ENCODE data around the gene QRFP. TPM values are rescaled to one million over a fixed set of nuclear protein-coding genes. Genes with fewer than 3 reads are reported as not detected.
"Not testable (repeated sequence)": the region's sequence is repeated elsewhere in the genome, so short reads cannot be mapped to it uniquely, and the experiment has no call there.

Gene QRFP
- total RNA-seq, 2 donors from 2014 or later: not detected

GRCh38 chr9:130922893-130923610 lies 26.4 kb upstream of the QRFP start:
- intact Hi-C loops (cut with DNase I): no loop called here
- no peak for ATAC-seq
- DNase-seq: no peak

DNA sequence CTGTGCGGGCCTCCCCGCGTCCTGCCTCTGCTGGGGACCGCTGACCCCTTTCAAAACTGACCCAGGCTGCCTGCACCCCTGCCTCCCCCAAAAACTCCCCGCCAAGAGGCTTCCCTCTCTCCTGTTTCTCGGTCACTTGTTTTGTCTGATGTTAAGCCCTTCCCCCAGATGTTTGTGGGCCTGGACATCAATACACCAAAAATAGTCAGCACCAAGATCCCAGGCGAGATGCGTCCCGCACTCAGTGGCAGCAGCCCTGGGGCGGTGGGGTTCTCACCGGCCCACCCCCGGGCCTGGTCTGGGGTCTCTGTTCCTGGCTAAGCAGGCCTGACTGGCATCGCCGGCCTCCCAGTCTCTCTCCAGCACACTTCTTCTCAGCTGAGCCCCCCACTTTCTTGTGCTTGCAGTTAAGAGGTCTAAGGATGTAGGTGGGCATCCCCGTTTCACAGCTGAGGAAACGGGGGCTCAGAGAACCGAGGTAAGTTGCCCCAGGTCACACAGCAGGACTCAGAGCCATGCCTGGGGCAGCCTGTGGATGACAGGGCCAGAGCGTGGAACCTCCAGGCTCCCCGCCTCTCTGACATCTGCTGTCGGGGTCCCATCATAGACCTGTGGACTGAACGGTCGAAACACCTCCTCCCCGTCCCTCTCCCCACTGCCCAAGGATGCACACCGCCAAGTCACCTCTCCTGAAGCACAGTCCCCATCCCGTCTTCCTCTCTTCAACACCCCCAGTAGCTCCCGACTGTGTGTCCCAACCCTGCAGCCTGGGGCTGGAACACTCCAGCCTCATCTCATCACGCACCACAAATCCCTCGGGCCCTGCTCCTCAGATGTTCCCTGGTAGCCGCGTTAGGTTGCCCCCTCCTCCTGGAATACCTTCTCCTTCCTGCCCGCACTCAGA lies 25.6 kb upstream of the QRFP start:
- ATAC-seq (no peak), DNase-seq (no peak)
- intact Hi-C loops (cut with DNase I): no loop called here

GRCh38 chr9:130921300-130921988 lies 24.8 kb upstream of the QRFP start:
- no peak for ATAC-seq
- intact Hi-C loops (cut with DNase I): no loop called here
- DNase-seq: no peak

GRCh38 chr9:130920762-130921299 lies 24.2 kb upstream of the QRFP start:
- intact Hi-C loops (cut with DNase I): no loop called here
- DNase-seq (no peak), ATAC-seq (no peak)

GRCh38 chr9:130920233-130920632 lies 23.6 kb upstream of the QRFP start:
- ATAC-seq (no peak), DNase-seq (no peak)
- intact Hi-C loops (cut with DNase I): no loop called here

DNA sequence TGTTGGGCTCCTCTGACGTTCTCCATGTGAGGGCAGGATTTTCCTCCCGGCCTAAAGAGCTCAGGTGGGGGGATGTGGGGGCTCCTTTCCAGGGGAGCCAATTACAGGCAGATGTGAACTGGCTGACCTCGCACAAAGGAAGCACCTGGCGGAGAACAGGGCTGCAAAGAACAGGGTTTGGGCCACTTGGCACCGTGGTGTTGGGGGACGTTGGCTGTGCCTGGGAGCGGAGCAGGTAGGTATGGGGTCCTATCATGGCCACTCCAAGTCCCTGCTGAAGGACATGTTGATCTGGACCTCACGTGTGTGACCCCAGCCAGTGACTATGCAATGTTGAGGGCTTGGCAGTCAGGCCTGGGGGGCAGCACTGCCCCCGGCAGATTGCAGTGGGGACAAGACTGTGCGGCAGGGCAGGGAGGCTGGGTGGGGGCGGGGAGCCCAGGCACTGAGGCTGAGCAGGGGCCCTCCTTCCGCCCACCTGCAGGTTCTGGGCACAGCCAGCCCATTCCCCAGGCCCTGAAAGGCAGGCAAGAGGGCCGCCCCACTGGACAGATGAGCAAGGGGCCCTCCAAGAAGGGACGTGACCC lies 23.0 kb upstream of the QRFP start:
- intact Hi-C loops (cut with DNase I): no loop called here
- DNase-seq (no peak), ATAC-seq (no peak)

DNA sequence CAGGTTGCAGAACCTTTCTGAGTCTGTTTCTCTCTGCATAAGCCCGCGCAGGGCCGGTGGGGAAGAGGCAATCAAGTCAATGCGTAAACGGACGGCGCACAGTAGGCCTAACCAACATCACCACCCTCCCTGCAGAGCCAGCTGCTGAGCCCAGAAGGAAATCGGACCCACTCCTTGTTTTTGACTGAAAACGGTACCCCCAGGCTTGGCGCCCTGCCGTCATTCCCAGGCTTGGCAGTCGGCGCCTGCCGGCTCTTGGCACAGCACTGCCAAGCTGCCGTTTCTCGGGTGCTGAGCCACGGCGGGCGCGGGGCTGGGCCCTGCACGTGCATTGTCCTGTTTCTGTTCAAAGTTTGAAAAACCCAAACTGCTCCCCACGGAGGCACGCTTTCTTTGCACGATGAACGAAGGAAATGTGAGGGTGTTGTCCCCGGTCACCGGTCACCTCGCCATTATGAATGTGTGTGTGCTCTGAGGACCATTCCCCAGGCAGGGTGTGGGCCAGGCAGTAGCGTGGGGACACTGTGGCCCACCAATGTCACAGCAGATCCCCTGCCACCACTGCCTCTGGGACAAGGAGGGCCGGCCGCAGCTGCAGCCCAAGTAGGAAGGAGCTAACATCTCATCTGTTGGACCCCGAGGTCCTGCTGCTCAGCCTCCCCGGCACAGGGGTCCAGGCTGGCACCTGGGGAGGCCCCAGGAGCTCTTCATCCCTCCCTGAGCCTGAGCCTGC lies 22.4 kb upstream of the QRFP start:
- DNase-seq: no peak
- ATAC-seq: no peak

DNA sequence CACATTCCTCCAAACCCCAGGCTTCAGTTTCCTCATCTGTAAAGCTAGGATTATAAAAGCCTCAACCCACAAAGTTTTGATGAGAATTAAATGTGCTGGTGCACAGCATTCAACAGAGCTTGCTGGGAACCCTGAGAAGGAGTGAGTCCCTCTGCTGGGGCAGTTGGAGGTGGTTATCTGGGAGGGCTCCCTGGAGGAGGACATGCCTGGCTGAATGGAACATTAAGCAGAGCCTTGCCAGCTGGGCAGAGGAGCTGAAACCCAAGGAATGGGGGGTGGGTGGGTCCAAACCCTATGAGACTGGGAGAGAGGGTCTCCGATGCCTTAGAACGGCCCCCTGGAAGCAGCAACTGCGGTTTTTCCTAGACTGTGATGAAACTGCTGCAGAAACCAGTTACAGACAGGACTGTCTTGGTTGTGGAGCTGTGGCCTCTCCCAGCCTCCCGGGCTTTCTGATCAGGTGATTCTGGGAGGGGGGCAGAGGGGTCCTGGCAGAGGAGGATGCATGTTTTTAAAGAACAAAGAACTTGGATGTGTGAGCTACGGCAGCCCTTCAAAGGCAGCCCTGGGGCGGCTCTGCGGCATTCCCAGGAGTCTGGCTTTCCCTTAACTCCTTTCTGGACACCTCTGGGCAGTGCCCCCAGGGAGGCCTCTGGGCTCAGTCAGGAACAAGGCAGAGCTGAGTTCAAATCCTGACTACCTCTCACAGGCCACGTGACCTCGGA lies 21.7 kb upstream of the QRFP start:
- intact Hi-C loops (cut with DNase I): no loop called here
- DNase-seq (no peak), ATAC-seq (no peak)

More for the DNA sequence above, 22.4 kb upstream of the QRFP start:
- intact Hi-C loops (cut with DNase I): no loop called here

DNA sequence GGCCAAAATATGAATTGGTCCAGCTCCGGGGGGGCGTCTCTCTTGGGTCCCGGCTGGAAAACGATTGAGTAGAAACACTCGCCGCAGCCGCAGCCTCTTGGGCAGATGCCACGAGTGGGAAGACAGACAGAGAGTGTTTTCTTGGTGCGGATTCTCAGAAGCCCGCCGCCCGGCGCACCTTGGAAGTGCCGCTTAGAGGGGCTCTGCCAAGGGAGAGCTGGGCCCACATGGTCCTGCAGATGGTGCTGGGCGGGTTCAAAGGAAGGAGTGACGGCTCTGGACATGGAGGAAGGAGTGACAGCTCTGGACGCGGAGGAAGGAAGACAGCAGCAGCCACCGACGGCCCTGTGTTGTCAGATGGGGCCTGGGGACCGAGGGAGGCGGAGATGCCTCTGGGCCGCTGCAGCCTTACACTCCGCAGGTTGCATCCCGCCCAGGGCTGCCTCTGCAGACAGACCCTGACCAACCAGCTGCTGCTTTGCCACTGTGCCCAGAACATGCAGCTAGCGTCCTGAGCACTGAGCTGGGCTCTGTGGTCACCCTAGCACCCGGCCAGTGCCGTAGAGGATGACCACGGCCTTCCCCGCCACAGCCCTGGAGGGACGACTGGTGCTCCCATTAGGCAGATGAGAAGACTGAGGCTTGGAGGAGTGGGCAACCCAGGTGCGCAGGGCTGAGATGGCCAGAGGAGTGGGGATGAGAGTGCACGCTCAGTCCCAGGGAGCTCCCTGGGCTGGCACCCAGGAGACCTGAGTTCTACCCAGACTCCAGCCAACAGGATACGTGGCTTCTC lies 20.8 kb upstream of the QRFP start:
- DNase-seq (no peak), ATAC-seq (no peak)
- intact Hi-C loops (cut with DNase I): no loop called here

DNA sequence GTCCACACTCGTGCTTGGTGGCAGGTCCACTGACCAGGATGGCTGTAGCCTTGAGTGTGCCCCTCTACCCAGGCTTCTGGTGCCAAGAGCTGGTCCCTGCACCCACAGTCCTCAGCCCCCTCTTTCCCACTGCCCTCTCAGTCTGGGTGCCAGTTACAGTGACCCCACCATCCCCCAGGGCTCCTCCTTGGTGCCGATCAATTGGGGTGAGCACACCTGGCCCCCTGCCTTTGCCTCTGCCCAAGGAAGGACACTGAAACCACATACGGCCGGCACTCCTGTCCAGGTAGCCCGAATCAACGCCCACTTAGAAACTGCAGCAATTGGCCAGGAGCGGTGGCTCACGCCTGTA lies 18.5 kb upstream of the QRFP start:
- intact Hi-C loops (cut with DNase I): no loop called here
- DNase-seq: no peak
- ATAC-seq: no peak

DNA sequence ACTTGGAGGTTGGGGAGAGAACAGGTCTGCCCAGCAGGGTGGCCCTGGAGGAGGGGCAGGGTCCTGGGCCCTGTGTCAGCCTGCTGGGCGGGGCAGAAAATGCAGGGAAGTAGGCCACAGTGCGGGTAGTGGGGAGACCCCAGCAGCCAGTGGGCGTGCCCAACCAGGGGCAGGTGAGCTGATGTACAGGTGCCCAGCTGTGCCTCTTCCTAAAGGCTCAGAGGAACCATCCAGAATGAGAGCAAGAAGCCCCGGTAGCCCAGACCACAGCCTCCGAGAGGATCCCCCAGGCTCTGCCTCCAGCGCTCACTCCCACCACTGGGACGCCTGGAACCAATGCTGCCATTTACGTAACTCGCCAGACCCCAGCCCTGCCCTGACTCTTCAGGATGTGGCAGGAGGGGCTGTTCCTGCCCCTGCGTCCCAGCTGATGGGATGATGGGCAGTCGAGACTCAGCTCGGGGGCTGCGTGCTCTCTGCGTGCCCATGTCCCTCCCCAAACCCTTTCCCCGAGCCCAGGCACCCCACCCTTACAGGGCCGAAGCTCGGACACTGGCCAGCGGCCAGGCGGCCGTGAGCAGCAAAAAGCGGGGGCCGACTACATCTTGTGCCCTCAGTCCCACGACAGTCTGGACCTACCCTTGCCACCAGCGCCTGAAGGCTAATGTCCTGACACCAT lies 17.9 kb upstream of the QRFP start:
- no peak for DNase-seq
- intact Hi-C loops (cut with DNase I): no loop called here
- ATAC-seq: no peak

DNA sequence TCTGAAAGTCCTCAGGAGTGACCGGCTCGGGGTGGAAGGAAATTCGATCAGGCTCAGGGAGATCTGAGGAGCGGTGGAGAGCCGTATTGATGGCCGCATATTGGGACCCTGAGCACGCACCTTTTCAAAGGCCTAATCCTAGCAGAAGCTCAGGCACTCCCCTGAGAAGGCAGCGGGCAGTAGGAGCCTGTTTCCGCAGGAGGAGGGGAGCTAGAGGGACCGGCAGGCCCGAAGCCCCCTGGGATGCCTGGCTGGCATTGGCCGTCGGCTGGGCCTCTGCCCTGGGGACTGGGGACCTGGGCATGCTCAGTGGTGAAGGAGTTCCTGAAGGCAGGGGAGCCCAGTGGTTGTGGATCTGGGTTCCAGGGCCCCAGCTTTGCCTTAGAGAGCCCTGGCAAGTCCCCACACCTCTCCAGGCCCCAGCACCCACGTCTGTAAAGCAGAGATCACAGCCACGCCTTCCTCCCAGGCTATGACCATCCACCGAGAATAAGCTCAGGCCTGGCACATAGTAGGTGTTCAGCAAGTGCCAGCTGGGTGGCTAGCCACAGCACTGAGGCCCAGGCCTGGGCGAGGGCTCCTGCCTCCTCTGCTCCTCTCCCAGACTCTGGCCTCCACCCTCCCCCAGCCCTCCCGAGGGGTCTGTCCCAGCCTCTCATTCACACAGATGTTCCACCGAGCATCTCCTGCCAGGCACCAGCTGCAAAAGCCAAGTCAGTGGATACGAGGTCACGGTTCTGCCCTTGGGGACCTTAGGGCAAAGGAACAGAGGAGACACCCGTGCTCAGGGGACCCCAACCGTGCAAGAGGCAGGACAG lies 17.2 kb upstream of the QRFP start:
- no peak for DNase-seq
- no peak for ATAC-seq
- intact Hi-C loops (cut with DNase I): no loop called here

GRCh38 chr9:130912932-130913598 lies 16.5 kb upstream of the QRFP start:
- intact Hi-C loops (cut with DNase I): no loop called here
- ATAC-seq: peak; percentile 51 to 65
- peak; percentile 62 for DNase-seq

DNA sequence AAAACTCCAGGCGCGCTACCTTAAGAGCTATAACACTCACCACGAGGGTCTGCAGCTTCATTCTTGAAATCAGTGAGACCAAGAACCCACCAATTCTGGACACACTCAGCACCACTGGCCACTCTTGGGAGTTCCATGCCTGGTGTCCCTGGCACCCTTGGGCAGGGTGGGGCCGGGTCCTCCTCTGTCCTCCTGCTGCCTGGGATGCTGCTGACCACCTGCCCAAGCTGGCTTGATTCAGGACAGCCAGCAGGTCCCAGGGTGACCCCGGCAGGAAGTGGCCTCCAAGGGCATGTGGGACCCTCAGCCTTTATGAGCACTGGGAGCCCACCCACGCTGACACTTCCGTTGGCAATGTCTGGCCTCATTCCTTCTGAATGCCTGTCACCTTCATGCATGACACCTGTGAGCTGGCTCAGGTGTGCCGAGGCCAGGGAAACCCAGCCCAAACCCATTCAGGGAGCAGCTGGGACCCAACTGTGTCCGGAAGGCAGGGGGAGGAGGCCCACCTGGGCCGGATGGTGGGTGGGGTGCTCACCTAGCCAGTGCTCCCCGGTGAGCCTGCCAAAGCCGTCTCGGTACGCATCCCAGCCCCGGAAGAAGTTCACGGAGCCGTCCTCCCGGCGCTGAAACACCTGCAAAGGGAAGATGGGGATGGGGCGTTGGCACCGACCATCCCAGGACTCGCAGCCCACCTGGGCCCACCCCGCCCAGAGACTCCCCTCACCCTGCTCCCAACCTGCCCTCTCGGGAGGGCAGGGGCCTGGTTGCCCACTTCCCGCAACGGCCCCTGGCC lies 14.8 kb upstream of the QRFP start:
- intact Hi-C loops (cut with DNase I): no loop called here

DNA sequence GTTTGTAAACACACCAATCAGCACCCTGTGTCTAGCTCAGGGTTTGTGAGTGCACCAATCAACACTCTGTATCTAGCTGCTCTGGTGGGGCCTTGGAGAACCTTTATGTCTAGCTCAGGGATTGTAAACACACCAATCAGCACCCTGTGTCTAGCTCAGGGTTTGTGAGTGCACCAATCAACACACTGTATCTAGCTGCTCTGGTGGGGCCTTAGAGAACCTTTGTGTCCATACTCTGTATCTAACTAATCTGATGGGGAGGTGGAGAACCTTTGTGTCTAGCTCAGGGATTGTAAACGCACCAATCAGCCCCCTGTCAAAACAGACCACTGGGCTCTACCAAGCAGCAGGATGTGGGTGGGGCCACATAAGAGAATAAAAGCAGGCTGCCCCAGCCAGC lies 14.1 kb upstream of the QRFP start:
- intact Hi-C loops (cut with DNase I); DNase-seq; ATAC-seq: not testable (repeated sequence)

More for the DNA sequence above, 14.8 kb upstream of the QRFP start:
- ATAC-seq (no peak), DNase-seq (no peak)

Measured in left cardiac atrium (tissue), 4 donors.